Loucy (cell line): ENCODE data around the gene APBB2.

Experiments used
- H2AFZ ChIP-seq: fragments of 200-600 bp; sonication (generic); 2 replicates; pipeline ENCODE4 v1.6.0; 2016; ENCODE audit warnings: antibody characterized with exemption, mild to moderate bottlenecking, low read length, moderate library complexity
- H3F3A ChIP-seq: fragments of 200-600 bp; 2 replicates; pipeline ENCODE4 v1.6.0; 2016; ENCODE audit warnings: antibody characterized with exemption, low read depth, mild to moderate bottlenecking
- H3K27me3 ChIP-seq: fragments of 200-600 bp; sonication (generic); 2 replicates; pipeline ENCODE4 v1.6.1; 2014; ENCODE audit warnings: low read length, mild to moderate bottlenecking; ENCODE audit not compliant: insufficient read depth, poor library complexity, severe bottlenecking
- H3K36me3 ChIP-seq: fragments of 200-600 bp; sonication (generic); 2 replicates; pipeline ENCODE4 v1.6.1; 2016; ENCODE audit warnings: low read length; ENCODE audit not compliant: insufficient read depth
- H3K4me1 ChIP-seq: fragments of 200-600 bp; sonication (generic); 2 replicates; pipeline ENCODE4 v1.5.1; 2014; ENCODE audit warnings: low read length, mild to moderate bottlenecking; ENCODE audit not compliant: insufficient read depth, poor library complexity, severe bottlenecking
- H3K4me2 ChIP-seq: fragments of 200-600 bp; sonication (generic); 2 replicates; pipeline ENCODE4 v1.6.0; 2014; ENCODE audit warnings: antibody characterized with exemption, low read length, low read depth, mild to moderate bottlenecking; ENCODE audit not compliant: poor library complexity, severe bottlenecking
- H3K4me3 ChIP-seq: fragments of 200-600 bp; sonication (generic); 2 replicates; pipeline ENCODE4 v1.5.1; 2014; ENCODE audit warnings: low read length, mild to moderate bottlenecking, mixed read lengths; ENCODE audit not compliant: poor library complexity, severe bottlenecking
- H3K79me2 ChIP-seq: fragments of 200-600 bp; sonication (generic); 2 replicates; pipeline ENCODE4 v1.6.1; 2014; ENCODE audit warnings: low read length; ENCODE audit not compliant: insufficient read depth
- H3K9ac ChIP-seq: fragments of 200-600 bp; sonication (generic); 2 replicates; pipeline ENCODE4 v1.6.0; 2014; ENCODE audit warnings: mild to moderate bottlenecking, low read depth, low read length, moderate library complexity; ENCODE audit not compliant: poor library complexity, severe bottlenecking
- H3K9me2 ChIP-seq: fragments of 200-600 bp; sonication (generic); replicated peaks from 2 replicates; pipeline ENCODE4 v1.6.1; 2016; ENCODE audit warnings: low read depth, low read length, mixed read lengths
- H3K9me3 ChIP-seq: fragments of 200-600 bp; sonication (generic); 2 replicates; pipeline ENCODE4 v1.6.1; 2014; ENCODE audit warnings: mild to moderate bottlenecking, antibody characterized with exemption, low read length, low read depth; ENCODE audit not compliant: insufficient read depth
- H4K20me1 ChIP-seq: fragments of 200-600 bp; sonication (generic); 2 replicates; pipeline ENCODE4 v1.6.0; 2014; ENCODE audit warnings: antibody characterized with exemption, low read length, mild to moderate bottlenecking; ENCODE audit not compliant: insufficient read depth, poor library complexity, severe bottlenecking
- CTCF ChIP-seq: fragments of 200-600 bp; sonication (generic); conservative IDR thresholded peaks from 2 replicates; pipeline ENCODE4 v1.5.1; 2014; ENCODE audit warnings: mild to moderate bottlenecking, antibody characterized with exemption, low read length
- EZH2phosphoT487 ChIP-seq: fragments of 200-600 bp; IDR thresholded peaks from 2 replicates; pipeline ENCODE4 v1.6.1; 2018; ENCODE audit warnings: antibody characterized with exemption, mild to moderate bottlenecking, moderate library complexity, borderline replicate concordance

APBB2 gene

GRCh38 chr4:41214136-41214824 lies at the start of gene APBB2:
Gene APBB2, minus strand, starts transcription at chr4:41214542. Its CDS starts 181,288 bp downstream, at chr4:41033254.
- no peaks in the 10 kb centered on the region for H3K36me3 ChIP-seq
- no peaks in the 10 kb centered on the region for H4K20me1 ChIP-seq

GRCh38 chr4:41262198-41262597 lies 47.9 kb upstream of the APBB2 start:
- Histone ChIP-seq H3K79me2 (no peaks in the 10 kb centered on the region), H3K9me2 (no peaks in the 10 kb centered on the region), H3K4me1 (no peaks in the 10 kb centered on the region), H3K36me3 (no peaks in the 10 kb centered on the region), H3F3A (no peaks in the 10 kb centered on the region), H3K4me3 (no peak overlapping the region), H3K27me3 (no peaks in the 10 kb centered on the region), H4K20me1 (no peaks in the 10 kb centered on the region), H3K9me3 (no peaks in the 10 kb centered on the region), H3K9ac (no peak overlapping the region), H2AFZ (no peak overlapping the region), H3K4me2 (no peak overlapping the region)
- TF ChIP-seq EZH2phosphoT487 (no peak), CTCF (no peak)

More at GRCh38 chr4:41214136-41214824, at the start of gene APBB2:
- H3K4me3 ChIP-seq: peak within 1 kb of the TSS; percentile 86
- H3K9me3 ChIP-seq: no peaks in the 10 kb centered on the region
- TF ChIP-seq EZH2phosphoT487: no peak
- TF ChIP-seq CTCF: peak; percentile 63
- H3K4me2 ChIP-seq: peak within 1 kb of the TSS; percentile 77
- H2AFZ ChIP-seq: peak within 1 kb of the TSS; percentile 98
- peaks cover 18% of the 10 kb centered on the region for H3K27me3 ChIP-seq
- H3F3A ChIP-seq: 0 out of 2 replicates have a peak, but pooled peaks cover 4% of the 10 kb centered on the region
- H3K79me2 ChIP-seq: no peaks in the 10 kb centered on the region
- peak within 1 kb of the TSS; percentile 53 for H3K9ac ChIP-seq
- peaks cover 19% of the 10 kb centered on the region for H3K4me1 ChIP-seq
- H3K9me2 ChIP-seq: no peaks in the 10 kb centered on the region

GRCh38 chr4:41260116-41260733 lies 45.9 kb upstream of the APBB2 start:
- no peaks in the 10 kb centered on the region for H4K20me1 ChIP-seq

More at GRCh38 chr4:41260116-41260733, 45.9 kb upstream of the APBB2 start:
- H3K9me3 ChIP-seq: no peaks in the 10 kb centered on the region
- H2AFZ ChIP-seq: no peak overlapping the region
- H3K4me3 ChIP-seq: no peak overlapping the region
- H3K27me3 ChIP-seq: no peaks in the 10 kb centered on the region
- no peaks in the 10 kb centered on the region for H3F3A ChIP-seq
- no peaks in the 10 kb centered on the region for H3K79me2 ChIP-seq
- no peaks in the 10 kb centered on the region for H3K9me2 ChIP-seq
- H3K36me3 ChIP-seq: no peaks in the 10 kb centered on the region
- TF ChIP-seq CTCF: no peak
- TF ChIP-seq EZH2phosphoT487: no peak
- H3K4me1 ChIP-seq: no peaks in the 10 kb centered on the region
- no peak overlapping the region for H3K9ac ChIP-seq
- H3K4me2 ChIP-seq: no peak overlapping the region
